Esophagus muscularis mucosa (tissue), 4 donors: ENCODE results near the gene C4orf51. TPM values are rescaled to one million over a fixed set of nuclear protein-coding genes. Genes with fewer than 3 reads are reported as not detected.

ENCODE experiments used
- DNase-seq: peaks from one replicate; pipeline ENCODE4 v3.0.0-alpha.2; 2017; ENCODE audit errors: extremely low spot score
- H3K27ac ChIP-seq, 4 donors: fragments of 200-600 bp; sonication (generic); replicated peaks in 1 of 4; 1 replicate in 3 of 4; 2 replicates in 1 of 4; pipeline ENCODE4 v1.5.1; 2016 to 2019; ENCODE audit warnings: mild to moderate bottlenecking in 1 of 4
- H3K27me3 ChIP-seq, 4 donors: fragments of 200-600 bp; sonication (generic); one replicate each; pipeline versions ENCODE4 v1.5.1 to v1.6.0; 2016 to 2019
- H3K36me3 ChIP-seq, 4 donors: fragments of 200-600 bp; sonication (generic); one replicate each; pipeline ENCODE4 v1.5.1; 2016 to 2019
- H3K4me1 ChIP-seq, 4 donors: fragments of 200-600 bp; sonication (generic); one replicate each; pipeline ENCODE4 v1.5.1; 2016 to 2019
- H3K4me3 ChIP-seq, 4 donors: fragments of 200-600 bp; sonication (generic); 1 replicate in 2 of 4; 2 replicates in 2 of 4; pipeline ENCODE4 v1.5.1; 2016 to 2019; ENCODE audit warnings: mild to moderate bottlenecking in 4 of 4, moderate library complexity in 1 of 4
- H3K9me3 ChIP-seq, 4 donors: fragments of 200-600 bp; sonication (generic); 1 replicate in 3 of 4; 2 replicates in 1 of 4; pipeline ENCODE4 v1.5.1; 2016 to 2019
- CTCF ChIP-seq, 3 experiments: fragments of 200-600 bp in 2 of 3; fragments of 450-650 bp in 1 of 3; sonication (generic) in 2 of 3; IDR thresholded peaks; one replicate each; pipeline ENCODE4 v1.5.1; 2017 to 2019; ENCODE audit warnings: antibody characterized with exemption in 3 of 3, mild to moderate bottlenecking in 2 of 3, moderate library complexity in 1 of 3
- EP300 ChIP-seq: sonication (generic); formaldehyde crosslinking; IDR thresholded peaks from one replicate; pipeline ENCODE4 v1.6.1; 2017; ENCODE audit warnings: antibody characterized with exemption
- POLR2A ChIP-seq: fragments of 450-650 bp; IDR thresholded peaks from one replicate; pipeline ENCODE4 v1.6.1; 2017; ENCODE audit warnings: antibody characterized with exemption, moderate library complexity, mild to moderate bottlenecking, low read depth
- POLR2AphosphoS5 ChIP-seq, 2 donors: sonication (generic); formaldehyde crosslinking; IDR thresholded peaks; one replicate each; pipeline ENCODE4 v1.6.1; 2017; ENCODE audit warnings: antibody characterized with exemption in 2 of 2
- WGBS: methylation state at CpG from one replicate; pipeline ENCODE4 v1.1.5; 2018; 5-methylcytosine and 5-hydroxymethylcytosine counted together
- intact Hi-C: fragments of 100-400 bp; cut with DNase I; formaldehyde crosslinking; loops from one replicate; pipeline ENCODE4 v1.15.1; 2023
- total RNA-seq, 4 donors: library from RNA; depleted of rRNA; stranded (reverse); fragments of >200 nt; gene quantifications; one replicate each; pipeline versions ENCODE4 v1.1.0 to v1.2.1, GENCODE V29; 2016

The C4orf51 gene
- total RNA-seq, 4 donors from 2014 or later, result not detected

GRCh38 chr4:145732895-145733880, 53.2 kb downstream of the C4orf51 start:
- peak overlapping the region; percentile 64 to 74 (median 65) for H3K4me3 ChIP-seq
- intact Hi-C loops, result loop anchor here (2.0 kb wide), 1 partner anchor 206 kb away; the partner anchor contains the start of gene ZNF827
- no peaks in the 10 kb centered on the region for H3K27me3 ChIP-seq
- H3K36me3 ChIP-seq, result no peaks in the 10 kb centered on the region
- H3K4me1 ChIP-seq, result peaks cover 42 to 66% (median 64%) of the 10 kb centered on the region in 4 donors
- peak; percentile 24 for TF ChIP-seq EP300
- TF ChIP-seq CTCF (IDR thresholded peaks at IDR 0.05), result peak in 2 of 3 experiments; percentile 7 to 17
- TF ChIP-seq POLR2AphosphoS5 (IDR thresholded peaks at IDR 0.05), result peak; percentile 88 to 97
- TF ChIP-seq POLR2A, result peak; percentile 84
- no peaks in the 10 kb centered on the region for H3K9me3 ChIP-seq
- under 1% methylated on average over 30 of the region's 81 CpGs for WGBS
- peak overlapping the region; percentile 94 to 100 (median 98) for H3K27ac ChIP-seq
- DNase-seq, result peak; percentile 95

- no peak for TF ChIP-seq POLR2AphosphoS5 (IDR thresholded peaks at IDR 0.05)
- TF ChIP-seq POLR2A, result no peak
- TF ChIP-seq CTCF (IDR thresholded peaks at IDR 0.05), result no peak
- no peak for TF ChIP-seq EP300
- Histone ChIP-seq H3K27me3 (no peaks in the 10 kb centered on the region), H3K27ac (peak overlapping the region; percentile 94 to 100 (median 98)), H3K9me3 (no peaks in the 10 kb centered on the region), H3K4me1 (peaks cover 42 to 66% (median 64%) of the 10 kb centered on the region in 4 donors), H3K4me3 (peak overlapping the region; percentile 20 to 74 (median 44)), H3K36me3 (no peaks in the 10 kb centered on the region)
- WGBS, result 66% methylated on average over 7 of the region's 7 CpGs
- intact Hi-C loops, result no loop called here
- DNase-seq, result no peak
Observed at GRCh38 chr4:145734031-145734430, 54.1 kb downstream of the C4orf51 start.

- Histone ChIP-seq H3K27ac (peak overlapping the region; percentile 94 to 100 (median 98)), H3K27me3 (no peaks in the 10 kb centered on the region), H3K4me1 (peaks cover 42 to 68% (median 66%) of the 10 kb centered on the region in 4 donors), H3K9me3 (no peaks in the 10 kb centered on the region), H3K4me3 (peak overlapping the region; percentile 20 to 74 (median 44)), H3K36me3 (no peaks in the 10 kb centered on the region)
- WGBS, result 26% methylated on average over 14 of the region's 14 CpGs
- intact Hi-C loops, result no loop called here
- DNase-seq, result no peak
- TF ChIP-seq EP300, result peak; percentile 64
- TF ChIP-seq POLR2A, result no peak
- TF ChIP-seq CTCF (IDR thresholded peaks at IDR 0.05), result no peak
- peak; percentile 86 for TF ChIP-seq POLR2AphosphoS5 (IDR thresholded peaks at IDR 0.05)
Observed at GRCh38 chr4:145734576-145735346, 54.8 kb downstream of the C4orf51 start.

GRCh38 chr4:145735347-145735675, 55.4 kb downstream of the C4orf51 start:
- Histone ChIP-seq H3K27me3 (no peaks in the 10 kb centered on the region), H3K4me1 (peaks cover 42 to 74% (median 70%) of the 10 kb centered on the region in 4 donors), H3K36me3 (no peaks in the 10 kb centered on the region), H3K9me3 (no peaks in the 10 kb centered on the region), H3K27ac (peak overlapping the region; percentile 94 to 100 (median 98)), H3K4me3 (peak overlapping the region in 3 of 4 donors; percentile 24 to 74 (median 64))
- intact Hi-C loops, result no loop called here
- 49% methylated on average over 2 of the region's 2 CpGs for WGBS
- TF ChIP-seq POLR2A (no peak), POLR2AphosphoS5 (IDR thresholded peaks at IDR 0.05) (peak in 1 of 2 donors; percentile 69)
- DNase-seq, result no peak
